HepG2 (cell line): ENCODE measurements around the gene KCNAB2. TPM values are rescaled to one million over a fixed set of nuclear protein-coding genes. Genes with fewer than 3 reads are reported as not detected.

ENCODE experiments used
- DNMT1 ChIP-seq: sonication (generic); formaldehyde crosslinking; IDR thresholded peaks from 2 replicates; pipeline ENCODE4 v1.5.1; 2020; ENCODE audit warnings: mild to moderate bottlenecking, missing genetic modification reagents
- MAFG ChIP-seq: sonication (generic); formaldehyde crosslinking; IDR thresholded peaks from 2 replicates; pipeline ENCODE4 v1.5.1; 2020; ENCODE audit warnings: mild to moderate bottlenecking, missing genetic modification reagents
- SALL1 ChIP-seq: sonication (generic); formaldehyde crosslinking; IDR thresholded peaks from 2 replicates; pipeline ENCODE4 v1.8.0; 2022; ENCODE audit warnings: mild to moderate bottlenecking, missing genetic modification reagents
- STAG1 ChIP-seq: sonication (generic); formaldehyde crosslinking; IDR thresholded peaks from 2 replicates; pipeline ENCODE4 v1.4.0; 2020; ENCODE audit warnings: missing genetic modification reagents
- ZNF124 ChIP-seq: sonication (generic); formaldehyde crosslinking; IDR thresholded peaks from 2 replicates; pipeline ENCODE4 v1.4.0; 2020; ENCODE audit warnings: missing genetic modification reagents
- ZNF24 ChIP-seq: fragments of 450-650 bp; IDR thresholded peaks from 2 replicates; pipeline ENCODE4 v1.6.1; 2017; ENCODE audit warnings: antibody characterized with exemption, mild to moderate bottlenecking
- ZNF609 ChIP-seq: sonication (generic); formaldehyde crosslinking; IDR thresholded peaks from 2 replicates; pipeline ENCODE4 v1.4.0; 2020; ENCODE audit warnings: mild to moderate bottlenecking, missing genetic modification reagents, borderline replicate concordance
- ZSCAN21 ChIP-seq: sonication (generic); formaldehyde crosslinking; IDR thresholded peaks from 2 replicates; pipeline ENCODE4 v1.8.0; 2022; ENCODE audit warnings: mild to moderate bottlenecking, missing genetic modification reagents, moderate library complexity, borderline replicate concordance
- polyA plus RNA-seq, 8 experiments: library from polyadenylated mRNA; depleted of rRNA in 3 of 8; stranded (reverse) in 7 of 8; unstranded in 1 of 8; fragments of >200 nt; fragmentation: Illumina TruSeq in 4 of 8; extraction: Trizol in 4 of 8; gene quantifications; 2 replicates each; pipeline versions ENCODE4 v1.2.1 to v1.2.3, GENCODE V29; 2011 to 2016; ENCODE audit warnings: low read depth in 4 of 8, missing spikeins in 1 of 8, mixed read lengths in 1 of 8; ENCODE audit not compliant: insufficient read depth in 1 of 8
- total RNA-seq, 5 experiments: library from RNA; depleted of rRNA; stranded (reverse); fragments of >200 nt; fragmentation: Illumina TruSeq; extraction: Trizol; gene quantifications; 2 replicates each; pipeline ENCODE4 v1.2.3, GENCODE V29; 2016; ENCODE audit warnings: low read depth in 1 of 5
- TF ChIP-seq, protein P1 (sequence below): IDR thresholded peaks from 2 replicates; pipeline ENCODE4 v1.6.1; 2018; ENCODE audit warnings: missing genetic modification reagents, mild to moderate bottlenecking, missing compliant biosample characterization
- TF ChIP-seq, protein P2 (sequence below), 2 experiments: fragments of 450-650 bp in 1 of 2; sonication (generic) in 1 of 2; formaldehyde crosslinking in 1 of 2; IDR thresholded peaks; 2 replicates each; pipeline versions ENCODE4 v1.6.1 to v1.8.0; 2016 to 2022; ENCODE audit warnings: antibody characterized with exemption in 1 of 2, mild to moderate bottlenecking in 1 of 2, missing genetic modification reagents in 1 of 2
- TF ChIP-seq, protein P3 (sequence below): sonication (generic); formaldehyde crosslinking; IDR thresholded peaks from 2 replicates; pipeline ENCODE4 v1.4.0; 2020; ENCODE audit warnings: mild to moderate bottlenecking, missing genetic modification reagents, borderline replicate concordance

KCNAB2 gene
- total and polyA plus RNA-seq, 2 of the 13 experiments (the other 11 are each of a cell fraction or from before 2014, with no cell fraction given) = 6.2 to 8.8 TPM

DNA sequence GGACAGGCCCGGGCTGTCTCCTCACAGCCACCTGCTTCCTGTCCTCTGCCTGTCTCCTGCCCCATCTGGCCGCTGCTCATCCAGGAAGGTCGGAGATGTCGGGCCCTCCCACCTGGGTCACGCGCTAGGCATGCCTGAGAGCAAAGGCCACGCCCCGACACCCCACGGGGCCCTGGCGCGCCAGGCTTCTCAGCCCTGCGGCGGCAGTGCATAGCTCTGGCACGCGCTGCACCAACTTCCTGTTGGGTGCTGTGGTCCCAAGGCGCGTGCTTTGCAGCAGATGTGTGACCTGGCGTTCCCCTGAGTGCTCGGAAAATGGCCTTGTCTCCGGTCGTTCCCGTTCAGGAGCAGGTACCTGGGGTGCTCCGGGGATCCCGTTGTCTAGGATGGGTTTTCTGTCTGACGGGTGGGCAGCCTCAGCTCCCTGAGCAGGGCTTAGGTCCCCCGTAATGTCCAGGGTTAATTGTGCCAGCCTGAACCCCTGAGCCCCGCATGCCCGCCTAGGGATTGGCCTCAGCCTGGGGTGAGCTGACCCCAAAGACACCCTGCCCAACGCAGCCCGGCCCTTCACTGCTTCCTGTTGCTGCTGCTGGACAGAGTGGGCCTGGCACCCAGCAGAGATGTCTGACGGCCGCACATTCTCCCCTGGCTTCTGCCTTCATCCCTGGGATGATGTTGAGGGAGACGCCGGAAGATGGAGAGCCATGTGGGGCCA is 19.4 kb upstream of the KCNAB2 start (continued):
- TF ChIP-seq ZNF609 (CRISPR knock-in tag) (no peak; the same call in 1 of the 2 replicates), ZSCAN21 (CRISPR knock-in tag) (no peak), ZNF24 (no peak), MAFG (CRISPR knock-in tag) (no peak), STAG1 (CRISPR knock-in tag) (no peak), SALL1 (peak; percentile 81), ZNF124 (CRISPR knock-in tag) (no peak), DNMT1 (CRISPR knock-in tag) (no peak)
- TF ChIP-seq, protein P1, sequence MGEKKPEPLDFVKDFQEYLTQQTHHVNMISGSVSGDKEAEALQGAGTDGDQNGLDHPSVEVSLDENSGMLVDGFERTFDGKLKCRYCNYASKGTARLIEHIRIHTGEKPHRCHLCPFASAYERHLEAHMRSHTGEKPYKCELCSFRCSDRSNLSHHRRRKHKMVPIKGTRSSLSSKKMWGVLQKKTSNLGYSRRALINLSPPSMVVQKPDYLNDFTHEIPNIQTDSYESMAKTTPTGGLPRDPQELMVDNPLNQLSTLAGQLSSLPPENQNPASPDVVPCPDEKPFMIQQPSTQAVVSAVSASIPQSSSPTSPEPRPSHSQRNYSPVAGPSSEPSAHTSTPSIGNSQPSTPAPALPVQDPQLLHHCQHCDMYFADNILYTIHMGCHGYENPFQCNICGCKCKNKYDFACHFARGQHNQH (CRISPR knock-in tag) = no peak; the same call in 1 of the 2 replicates
- TF ChIP-seq, protein P2, sequence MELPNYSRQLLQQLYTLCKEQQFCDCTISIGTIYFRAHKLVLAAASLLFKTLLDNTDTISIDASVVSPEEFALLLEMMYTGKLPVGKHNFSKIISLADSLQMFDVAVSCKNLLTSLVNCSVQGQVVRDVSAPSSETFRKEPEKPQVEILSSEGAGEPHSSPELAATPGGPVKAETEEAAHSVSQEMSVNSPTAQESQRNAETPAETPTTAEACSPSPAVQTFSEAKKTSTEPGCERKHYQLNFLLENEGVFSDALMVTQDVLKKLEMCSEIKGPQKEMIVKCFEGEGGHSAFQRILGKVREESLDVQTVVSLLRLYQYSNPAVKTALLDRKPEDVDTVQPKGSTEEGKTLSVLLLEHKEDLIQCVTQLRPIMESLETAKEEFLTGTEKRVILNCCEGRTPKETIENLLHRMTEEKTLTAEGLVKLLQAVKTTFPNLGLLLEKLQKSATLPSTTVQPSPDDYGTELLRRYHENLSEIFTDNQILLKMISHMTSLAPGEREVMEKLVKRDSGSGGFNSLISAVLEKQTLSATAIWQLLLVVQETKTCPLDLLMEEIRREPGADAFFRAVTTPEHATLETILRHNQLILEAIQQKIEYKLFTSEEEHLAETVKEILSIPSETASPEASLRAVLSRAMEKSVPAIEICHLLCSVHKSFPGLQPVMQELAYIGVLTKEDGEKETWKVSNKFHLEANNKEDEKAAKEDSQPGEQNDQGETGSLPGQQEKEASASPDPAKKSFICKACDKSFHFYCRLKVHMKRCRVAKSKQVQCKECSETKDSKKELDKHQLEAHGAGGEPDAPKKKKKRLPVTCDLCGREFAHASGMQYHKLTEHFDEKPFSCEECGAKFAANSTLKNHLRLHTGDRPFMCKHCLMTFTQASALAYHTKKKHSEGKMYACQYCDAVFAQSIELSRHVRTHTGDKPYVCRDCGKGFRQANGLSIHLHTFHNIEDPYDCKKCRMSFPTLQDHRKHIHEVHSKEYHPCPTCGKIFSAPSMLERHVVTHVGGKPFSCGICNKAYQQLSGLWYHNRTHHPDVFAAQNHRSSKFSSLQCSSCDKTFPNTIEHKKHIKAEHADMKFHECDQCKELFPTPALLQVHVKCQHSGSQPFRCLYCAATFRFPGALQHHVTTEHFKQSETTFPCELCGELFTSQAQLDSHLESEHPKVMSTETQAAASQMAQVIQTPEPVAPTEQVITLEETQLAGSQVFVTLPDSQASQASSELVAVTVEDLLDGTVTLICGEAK (IDR thresholded peaks at IDR 0.05) = no peak
- TF ChIP-seq, protein P2 (CRISPR knock-in tag; IDR thresholded peaks at IDR 0.05) = peak; percentile 75; the same call in 1 of the 2 replicates
- TF ChIP-seq, protein P3, sequence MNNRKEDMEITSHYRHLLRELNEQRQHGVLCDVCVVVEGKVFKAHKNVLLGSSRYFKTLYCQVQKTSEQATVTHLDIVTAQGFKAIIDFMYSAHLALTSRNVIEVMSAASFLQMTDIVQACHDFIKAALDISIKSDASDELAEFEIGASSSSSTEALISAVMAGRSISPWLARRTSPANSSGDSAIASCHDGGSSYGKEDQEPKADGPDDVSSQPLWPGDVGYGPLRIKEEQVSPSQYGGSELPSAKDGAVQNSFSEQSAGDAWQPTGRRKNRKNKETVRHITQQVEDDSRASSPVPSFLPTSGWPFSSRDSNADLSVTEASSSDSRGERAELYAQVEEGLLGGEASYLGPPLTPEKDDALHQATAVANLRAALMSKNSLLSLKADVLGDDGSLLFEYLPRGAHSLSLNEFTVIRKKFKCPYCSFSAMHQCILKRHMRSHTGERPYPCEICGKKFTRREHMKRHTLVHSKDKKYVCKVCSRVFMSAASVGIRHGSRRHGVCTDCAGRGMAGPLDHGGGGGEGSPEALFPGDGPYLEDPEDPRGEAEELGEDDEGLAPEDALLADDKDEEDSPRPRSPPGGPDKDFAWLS = no peak
